ENCODE results near the gene CEP85L. TPM values are rescaled to one million over a fixed set of nuclear protein-coding genes. Genes with fewer than 3 reads are reported as not detected.

The CEP85L gene
- total and polyA plus RNA-seq, 2 of the 13 experiments (the other 11 are each of a cell fraction or from before 2014, with no cell fraction given) = 0.44 to 1.7 TPM

DNA sequence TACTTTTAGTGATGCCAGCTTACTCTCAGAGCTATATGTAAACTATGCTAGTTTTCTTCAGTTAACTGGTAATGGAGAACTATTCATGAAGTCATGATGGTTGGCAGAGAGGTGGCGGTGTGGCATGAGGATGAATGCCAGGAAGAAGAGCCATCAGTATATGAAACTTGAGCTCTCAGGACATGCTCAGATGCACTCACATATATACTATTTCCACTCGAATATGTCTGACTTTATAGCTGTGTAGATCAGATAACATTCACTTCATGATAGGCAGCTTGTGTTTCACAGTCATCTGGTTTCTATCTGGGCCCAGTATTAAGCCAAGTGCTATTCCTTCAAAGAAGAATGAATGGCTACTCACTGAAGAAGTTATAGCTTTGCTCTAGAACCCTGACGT lies 46.2 kb upstream of the CEP85L start (continued):
- TF ChIP-seq, protein P1, sequence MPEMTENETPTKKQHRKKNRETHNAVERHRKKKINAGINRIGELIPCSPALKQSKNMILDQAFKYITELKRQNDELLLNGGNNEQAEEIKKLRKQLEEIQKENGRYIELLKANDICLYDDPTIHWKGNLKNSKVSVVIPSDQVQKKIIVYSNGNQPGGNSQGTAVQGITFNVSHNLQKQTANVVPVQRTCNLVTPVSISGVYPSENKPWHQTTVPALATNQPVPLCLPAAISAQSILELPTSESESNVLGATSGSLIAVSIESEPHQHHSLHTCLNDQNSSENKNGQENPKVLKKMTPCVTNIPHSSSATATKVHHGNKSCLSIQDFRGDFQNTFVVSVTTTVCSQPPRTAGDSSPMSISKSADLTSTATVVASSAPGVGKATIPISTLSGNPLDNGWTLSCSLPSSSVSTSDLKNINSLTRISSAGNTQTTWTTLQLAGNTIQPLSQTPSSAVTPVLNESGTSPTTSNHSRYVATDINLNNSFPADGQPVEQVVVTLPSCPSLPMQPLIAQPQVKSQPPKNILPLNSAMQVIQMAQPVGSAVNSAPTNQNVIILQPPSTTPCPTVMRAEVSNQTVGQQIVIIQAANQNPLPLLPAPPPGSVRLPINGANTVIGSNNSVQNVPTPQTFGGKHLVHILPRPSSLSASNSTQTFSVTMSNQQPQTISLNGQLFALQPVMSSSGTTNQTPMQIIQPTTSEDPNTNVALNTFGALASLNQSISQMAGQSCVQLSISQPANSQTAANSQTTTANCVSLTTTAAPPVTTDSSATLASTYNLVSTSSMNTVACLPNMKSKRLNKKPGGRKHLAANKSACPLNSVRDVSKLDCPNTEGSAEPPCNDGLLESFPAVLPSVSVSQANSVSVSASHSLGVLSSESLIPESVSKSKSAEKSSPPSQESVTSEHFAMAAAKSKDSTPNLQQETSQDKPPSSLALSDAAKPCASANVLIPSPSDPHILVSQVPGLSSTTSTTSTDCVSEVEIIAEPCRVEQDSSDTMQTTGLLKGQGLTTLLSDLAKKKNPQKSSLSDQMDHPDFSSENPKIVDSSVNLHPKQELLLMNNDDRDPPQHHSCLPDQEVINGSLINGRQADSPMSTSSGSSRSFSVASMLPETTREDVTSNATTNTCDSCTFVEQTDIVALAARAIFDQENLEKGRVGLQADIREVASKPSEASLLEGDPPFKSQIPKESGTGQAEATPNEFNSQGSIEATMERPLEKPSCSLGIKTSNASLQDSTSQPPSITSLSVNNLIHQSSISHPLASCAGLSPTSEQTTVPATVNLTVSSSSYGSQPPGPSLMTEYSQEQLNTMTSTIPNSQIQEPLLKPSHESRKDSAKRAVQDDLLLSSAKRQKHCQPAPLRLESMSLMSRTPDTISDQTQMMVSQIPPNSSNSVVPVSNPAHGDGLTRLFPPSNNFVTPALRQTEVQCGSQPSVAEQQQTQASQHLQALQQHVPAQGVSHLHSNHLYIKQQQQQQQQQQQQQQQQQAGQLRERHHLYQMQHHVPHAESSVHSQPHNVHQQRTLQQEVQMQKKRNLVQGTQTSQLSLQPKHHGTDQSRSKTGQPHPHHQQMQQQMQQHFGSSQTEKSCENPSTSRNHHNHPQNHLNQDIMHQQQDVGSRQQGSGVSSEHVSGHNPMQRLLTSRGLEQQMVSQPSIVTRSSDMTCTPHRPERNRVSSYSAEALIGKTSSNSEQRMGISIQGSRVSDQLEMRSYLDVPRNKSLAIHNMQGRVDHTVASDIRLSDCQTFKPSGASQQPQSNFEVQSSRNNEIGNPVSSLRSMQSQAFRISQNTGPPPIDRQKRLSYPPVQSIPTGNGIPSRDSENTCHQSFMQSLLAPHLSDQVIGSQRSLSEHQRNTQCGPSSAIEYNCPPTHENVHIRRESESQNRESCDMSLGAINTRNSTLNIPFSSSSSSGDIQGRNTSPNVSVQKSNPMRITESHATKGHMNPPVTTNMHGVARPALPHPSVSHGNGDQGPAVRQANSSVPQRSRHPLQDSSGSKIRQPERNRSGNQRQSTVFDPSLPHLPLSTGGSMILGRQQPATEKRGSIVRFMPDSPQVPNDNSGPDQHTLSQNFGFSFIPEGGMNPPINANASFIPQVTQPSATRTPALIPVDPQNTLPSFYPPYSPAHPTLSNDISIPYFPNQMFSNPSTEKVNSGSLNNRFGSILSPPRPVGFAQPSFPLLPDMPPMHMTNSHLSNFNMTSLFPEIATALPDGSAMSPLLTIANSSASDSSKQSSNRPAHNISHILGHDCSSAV (CRISPR knock-in tag; IDR thresholded peaks at IDR 0.05; ENCODE audit: borderline replicate concordance) = no peak
- TF ChIP-seq ZBTB8A (CRISPR knock-in tag; IDR thresholded peaks at IDR 0.05; ENCODE audit: borderline replicate concordance, low read depth) = no peak
- no peak for TF ChIP-seq LCORL (IDR thresholded peaks at IDR 0.05)
- no peak for TF ChIP-seq LCORL (CRISPR knock-in tag; IDR thresholded peaks at IDR 0.05)
- TF ChIP-seq TEAD3 (CRISPR knock-in tag; optimal IDR thresholded peaks at IDR 0.05; ENCODE audit: borderline replicate concordance) = no peak

DNA sequence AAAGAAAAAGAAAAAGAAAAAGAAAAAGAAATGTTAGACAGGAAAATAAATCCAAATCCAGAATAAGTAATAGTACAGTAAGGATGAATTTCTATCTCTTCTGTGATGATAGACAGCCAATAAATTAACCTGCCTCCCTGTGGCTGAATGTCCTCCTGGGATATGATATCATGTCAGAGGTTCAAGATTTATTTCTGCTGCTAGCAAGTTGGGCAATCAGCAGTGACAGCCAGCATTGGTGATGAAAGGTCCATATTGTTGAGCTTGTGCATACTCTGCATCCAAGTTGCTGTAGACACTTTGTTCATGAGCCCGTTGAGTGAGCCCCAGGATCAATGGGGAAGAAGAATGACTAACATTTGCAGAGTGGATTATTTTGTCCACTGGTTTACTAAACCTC lies 44.9 kb upstream of the CEP85L start:
- FAIRE-seq (no peak), DNase-seq (ENCODE audit: low spot score) (no peak), ATAC-seq (no peak)
- intact Hi-C loops (cut with micrococcal nuclease; ENCODE audit: unreplicated experiment) (no loop called here), in situ Hi-C loops (cut with HindIII; ENCODE audit: extremely low pct_ligation_motif_present, low pct_unique_long_range_greater_than_20kb) (no loop called here)
- no peak overlapping the region for H2AFZ ChIP-seq (ENCODE audit: low read length)
- H3K27ac ChIP-seq (ENCODE audit: extremely low read length, insufficient read depth, low read length) = no peak overlapping the region
- H3K4me2 ChIP-seq (ENCODE audit: low read depth, low read length) = no peak overlapping the region
- no peaks in the 10 kb centered on the region for H3K4me1 ChIP-seq (ENCODE audit: insufficient read depth, low read length)
- no peaks in the 10 kb centered on the region for H3K36me3 ChIP-seq (replicated peaks in 1 of 2; ENCODE audit: control insufficient read depth in 1 of 2, insufficient read depth in 2 of 2, low read length in 2 of 2)
- ChIA-PET CTCF (ENCODE audit: low intra/inter-chr PET ratio, low total read pairs) (no interaction called here), POLR2A (no interaction called here)
- H4K20me1 ChIP-seq (ENCODE audit: insufficient read depth, low read length) = no peaks in the 10 kb centered on the region
- no peaks in the 10 kb centered on the region for H3K79me2 ChIP-seq (ENCODE audit: insufficient read depth, low read length)
- H3K27me3 ChIP-seq (ENCODE audit: control insufficient read depth in 1 of 2, insufficient read depth in 2 of 2, low read length in 2 of 2) = no peaks in the 10 kb centered on the region; a peak in 1 of 5 replicates
- H3K4me3 ChIP-seq (replicated peaks in 1 of 3; ENCODE audit: insufficient read depth in 1 of 3, low read depth in 2 of 3, low read length in 3 of 3) = no peak overlapping the region
- no peaks in the 10 kb centered on the region for H3K9me3 ChIP-seq (ENCODE audit: low read length)
- no peak overlapping the region for H3K9ac ChIP-seq (ENCODE audit: insufficient read depth, low read depth, low read length)
- WGBS (ENCODE audit: low lambda C conversion rate) = 0% methylated on average over 1 of the region's 1 CpG
- no TSS peak for BruUV-seq (replicated peaks)
- TF ChIP-seq MLLT10 (CRISPR knock-in tag; IDR thresholded peaks at IDR 0.05) (no peak), ZSCAN20 (CRISPR knock-in tag; IDR thresholded peaks at IDR 0.05; ENCODE audit: borderline replicate concordance) (no peak), CEBPB (IDR thresholded peaks at IDR 0.05; ENCODE audit: borderline replicate concordance, low read depth, low read length) (0 out of 2 replicates have a peak, but pooled peaks have one; percentile 12), ZFP62 (CRISPR knock-in tag; IDR thresholded peaks at IDR 0.05) (no peak), NFIC (IDR thresholded peaks at IDR 0.05; ENCODE audit: low read length) (no peak), ZNF781 (CRISPR knock-in tag; IDR thresholded peaks at IDR 0.05; ENCODE audit: borderline replicate concordance, not compliant biosample characterization) (no peak)

All from HepG2 (cell line).